ENCODE measurements around the gene SMAD3. TPM values are rescaled to one million over a fixed set of nuclear protein-coding genes. Genes with fewer than 3 reads are reported as not detected.

Gene SMAD3
- total RNA-seq, 1 donor from 2014 or later: 18.4 TPM

DNA sequence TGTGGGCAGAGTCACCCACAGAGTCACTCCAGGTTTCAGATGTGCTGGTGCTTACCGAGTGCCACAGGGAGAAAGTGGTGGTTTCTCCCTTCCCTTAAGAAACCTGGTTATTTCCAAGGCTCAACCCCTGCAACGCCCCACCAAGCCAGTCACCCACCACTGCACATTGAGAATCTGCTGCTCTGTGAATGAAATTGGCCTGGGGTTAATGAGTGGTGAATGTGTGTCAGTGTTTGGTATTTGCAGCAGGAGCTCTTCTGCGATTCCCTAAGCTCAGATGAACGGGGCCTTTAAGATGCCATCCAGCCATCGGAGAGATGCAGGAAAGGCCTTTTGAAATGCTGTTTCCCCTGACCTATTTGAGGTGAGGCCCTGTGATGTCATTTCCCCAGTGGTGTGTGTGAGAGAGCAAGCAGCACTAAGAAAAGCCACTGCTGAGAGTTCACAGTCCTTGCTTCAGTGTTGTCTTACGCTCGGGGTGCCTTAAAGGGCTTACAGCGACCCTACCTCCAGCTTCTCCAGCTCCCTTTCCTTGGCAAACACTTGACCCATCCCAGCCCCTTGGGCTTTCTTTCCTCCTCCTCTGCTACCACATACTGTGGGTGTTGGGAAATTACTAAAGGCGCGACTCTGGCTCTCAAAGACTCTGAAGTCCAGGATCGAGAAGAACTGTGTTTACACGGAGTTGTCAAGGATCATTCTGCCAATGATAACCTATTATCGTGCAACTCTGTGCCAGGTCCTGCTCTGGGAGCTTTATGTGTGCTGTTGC, 68.9 kb downstream of the SMAD3 start:
- DNase-seq (ENCODE audit: low spot score): peak; percentile 75
- intact Hi-C loops (cut with DNase I): no loop called here

DNA sequence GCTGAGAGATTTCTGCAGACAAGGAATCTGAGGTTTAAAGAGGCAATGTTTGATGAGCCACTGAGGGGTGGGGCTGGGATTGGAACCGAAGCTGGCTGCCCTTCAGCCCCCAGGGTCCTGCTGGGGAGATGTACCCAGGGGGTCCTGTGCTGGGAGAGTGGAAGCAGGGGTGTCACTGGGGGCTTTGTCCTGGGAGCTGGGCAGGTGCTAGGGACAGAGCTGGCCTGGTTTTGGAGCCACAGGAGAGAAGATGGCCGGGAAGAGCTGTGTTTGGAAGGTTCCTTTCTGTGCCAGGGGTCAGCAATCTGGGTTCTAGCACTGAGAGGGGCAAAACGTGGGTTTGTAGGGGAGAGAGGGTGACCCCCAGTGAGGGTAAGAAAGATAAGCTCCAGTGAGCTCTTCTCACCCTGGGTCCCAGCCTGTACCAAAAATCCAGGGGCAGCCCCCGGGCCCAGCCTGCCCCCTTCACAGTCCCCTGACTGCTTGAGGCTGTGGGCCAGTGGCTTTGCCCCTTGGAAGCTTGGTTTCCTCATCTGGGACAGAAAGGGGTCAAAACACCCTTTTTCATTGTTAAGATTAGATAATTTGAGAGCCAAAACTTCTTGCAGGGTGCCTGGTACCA, 69.6 kb downstream of the SMAD3 start:
- intact Hi-C loops (cut with DNase I): no loop called here
- peak; percentile 64 for DNase-seq (ENCODE audit: low spot score)

GRCh38 chr15:67135494-67135893, 70.1 kb downstream of the SMAD3 start:
- intact Hi-C loops (cut with DNase I): no loop called here
- DNase-seq (ENCODE audit: low spot score): no peak

GRCh38 chr15:67136802-67137201, 71.4 kb downstream of the SMAD3 start:
- intact Hi-C loops (cut with DNase I): no loop called here

GRCh38 chr15:67137319-67137718, 71.9 kb downstream of the SMAD3 start:
- intact Hi-C loops (cut with DNase I): no loop called here
- DNase-seq (ENCODE audit: low spot score): no peak

More at GRCh38 chr15:67136802-67137201, 71.4 kb downstream of the SMAD3 start:
- peak; percentile 15 for DNase-seq (ENCODE audit: low spot score)

DNA sequence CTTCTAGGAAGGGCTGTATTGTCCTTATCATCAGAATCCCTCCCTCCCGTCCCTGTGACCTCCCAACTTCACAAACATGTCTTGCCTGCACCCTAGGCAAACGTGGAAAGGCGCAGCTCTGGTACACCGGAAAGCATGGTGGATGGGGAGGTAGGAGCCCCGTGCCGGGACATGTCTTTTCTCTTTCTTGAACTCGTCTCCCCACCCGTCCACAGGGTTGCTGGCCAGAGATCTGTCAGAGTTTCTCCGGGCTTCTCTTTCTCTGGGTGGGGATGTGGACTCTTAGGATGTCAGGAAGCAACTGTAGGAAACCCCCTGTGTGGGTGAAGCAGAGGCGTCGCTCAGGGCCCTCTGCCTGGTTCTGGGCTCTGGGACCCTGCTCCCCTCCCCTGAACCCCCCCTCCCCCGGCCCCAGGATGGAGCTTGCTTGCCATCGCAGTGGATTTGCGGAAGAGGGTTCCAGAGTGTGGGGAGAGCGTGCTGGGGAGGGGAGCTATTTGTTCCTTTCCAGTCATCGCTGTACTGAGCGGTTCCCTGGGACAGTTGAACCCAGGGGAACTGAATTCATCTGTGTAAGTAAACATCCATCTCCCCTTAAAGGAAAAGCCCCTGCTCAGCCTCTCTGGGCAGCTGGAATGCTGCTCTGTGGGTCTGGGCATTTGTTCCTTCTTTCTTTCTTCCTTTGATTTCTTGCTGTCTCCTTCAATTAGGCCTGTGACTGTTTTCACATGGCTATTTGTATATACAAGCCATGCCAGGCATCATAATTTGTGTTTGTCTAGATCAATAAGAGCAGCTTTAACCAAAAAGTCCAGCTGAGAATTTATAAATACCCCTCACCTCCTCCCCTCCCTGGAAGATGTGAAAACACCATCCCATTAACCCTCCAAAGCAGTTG, 72.8 kb downstream of the SMAD3 start:
- DNase-seq (ENCODE audit: low spot score): peak; percentile 73
- intact Hi-C loops (cut with DNase I): no loop called here

DNA sequence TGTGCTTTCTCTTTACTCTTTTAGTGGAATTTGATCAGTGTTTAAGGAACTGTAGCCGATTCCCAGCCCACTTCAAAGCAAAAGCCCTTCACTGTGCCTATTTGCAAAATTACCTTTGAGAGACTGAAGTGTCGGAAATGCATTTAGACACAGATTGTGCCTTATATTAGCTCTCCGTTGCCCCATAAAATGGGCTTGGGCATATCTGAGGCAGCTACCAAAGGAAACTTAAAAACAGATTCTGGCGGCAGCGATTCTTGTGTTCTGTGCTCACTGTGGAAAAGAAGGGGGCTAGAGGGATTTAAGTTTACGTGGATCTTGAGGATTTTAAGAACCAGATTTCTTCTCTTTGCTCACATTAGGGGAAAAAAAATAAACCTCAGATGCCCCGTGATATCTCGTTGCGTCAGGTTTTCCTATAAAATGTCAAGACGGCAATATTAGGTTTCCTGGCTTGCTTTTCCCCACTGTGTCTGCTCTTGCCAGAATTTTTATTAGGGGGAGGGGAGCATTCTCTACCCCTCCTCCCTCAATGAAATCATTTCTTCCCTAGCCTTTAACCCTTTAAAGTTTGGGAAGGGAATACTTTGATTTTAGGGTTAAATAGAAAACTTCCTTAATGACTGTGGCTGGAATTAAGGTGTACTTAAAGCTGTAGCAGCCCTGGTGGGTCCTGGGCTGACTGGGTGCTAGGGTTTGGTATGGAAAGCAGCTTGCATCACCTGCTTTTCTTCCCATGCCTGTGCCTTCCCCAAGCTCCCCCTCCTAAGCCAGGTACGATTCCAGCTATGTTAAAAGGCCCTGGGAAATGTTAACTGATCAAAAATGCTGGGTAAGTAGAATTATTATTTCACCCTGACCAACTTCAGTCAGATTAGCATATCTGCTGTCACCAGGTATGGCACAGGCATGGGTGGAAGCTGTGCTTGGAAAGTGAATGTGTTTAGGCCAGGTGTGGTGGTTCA, 73.8 kb downstream of the SMAD3 start:
- intact Hi-C loops (cut with DNase I): no loop called here

DNA sequence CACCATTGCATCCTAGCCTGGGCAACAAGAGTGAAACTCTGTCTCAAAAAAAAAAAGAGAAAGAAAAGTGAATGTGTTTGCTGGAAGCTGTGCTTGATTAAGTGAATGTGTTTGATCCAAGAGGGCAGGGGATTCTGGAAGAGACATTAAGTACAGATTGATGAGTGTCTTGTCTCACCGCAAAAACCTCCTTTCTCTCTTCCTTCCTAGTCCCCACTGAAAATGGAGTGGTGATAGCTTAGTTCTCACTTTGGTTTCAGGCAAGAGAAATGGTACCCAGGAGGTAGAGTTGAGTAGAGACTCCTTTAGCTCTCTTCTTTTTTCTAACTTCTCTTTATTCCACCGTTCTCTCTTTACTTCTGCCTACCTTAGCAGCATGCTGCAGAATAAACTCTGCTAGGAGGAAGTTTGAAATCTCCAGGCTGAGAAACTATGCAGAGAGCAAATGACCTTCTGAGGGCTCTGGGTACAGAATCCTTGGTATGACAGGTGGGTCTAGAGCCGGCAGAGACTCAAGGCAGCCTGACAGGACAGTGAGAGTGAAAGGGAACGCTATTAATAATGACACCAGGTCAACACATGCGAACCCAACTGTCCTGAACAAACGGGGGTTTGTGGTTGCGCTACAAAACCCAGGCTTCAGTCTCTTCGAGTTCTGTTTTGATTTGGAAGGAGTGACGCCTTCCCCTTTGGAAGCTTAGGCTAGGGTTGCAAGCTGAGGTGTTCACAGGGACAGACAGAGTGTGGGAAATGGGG, 74.9 kb downstream of the SMAD3 start:
- intact Hi-C loops (cut with DNase I): no loop called here
- no peak for DNase-seq (ENCODE audit: low spot score)

More for the DNA sequence above, 73.8 kb downstream of the SMAD3 start:
- peak; percentile 29 for DNase-seq (ENCODE audit: low spot score)

- DNase-seq (ENCODE audit: low spot score): peak; percentile 12
- intact Hi-C loops (cut with DNase I): no loop called here
Observed at GRCh38 chr15:67142092-67142766, 76.8 kb downstream of the SMAD3 start.

DNA sequence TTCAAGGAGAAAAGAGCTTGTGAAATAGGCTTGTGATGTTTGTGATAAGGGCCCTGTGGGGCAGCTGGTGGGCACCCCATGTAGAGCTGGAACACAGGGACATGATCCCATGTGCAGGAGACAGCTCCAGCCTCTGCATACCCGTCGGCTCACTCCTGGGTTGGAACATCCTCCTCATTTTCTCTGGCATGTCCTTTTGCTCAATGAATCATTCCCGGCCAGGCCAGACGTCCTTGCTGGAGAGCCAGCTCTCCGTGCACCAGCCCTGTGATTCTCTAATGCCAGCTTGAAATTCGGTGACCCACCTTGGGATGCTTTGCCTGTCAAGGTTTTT, 77.3 kb downstream of the SMAD3 start:
- peak; percentile 59 for DNase-seq (ENCODE audit: low spot score)
- intact Hi-C loops (cut with DNase I): no loop called here

GRCh38 chr15:67143646-67144045, 78.2 kb downstream of the SMAD3 start:
- intact Hi-C loops (cut with DNase I): no loop called here
- peak; percentile 65 for DNase-seq (ENCODE audit: low spot score)

DNA sequence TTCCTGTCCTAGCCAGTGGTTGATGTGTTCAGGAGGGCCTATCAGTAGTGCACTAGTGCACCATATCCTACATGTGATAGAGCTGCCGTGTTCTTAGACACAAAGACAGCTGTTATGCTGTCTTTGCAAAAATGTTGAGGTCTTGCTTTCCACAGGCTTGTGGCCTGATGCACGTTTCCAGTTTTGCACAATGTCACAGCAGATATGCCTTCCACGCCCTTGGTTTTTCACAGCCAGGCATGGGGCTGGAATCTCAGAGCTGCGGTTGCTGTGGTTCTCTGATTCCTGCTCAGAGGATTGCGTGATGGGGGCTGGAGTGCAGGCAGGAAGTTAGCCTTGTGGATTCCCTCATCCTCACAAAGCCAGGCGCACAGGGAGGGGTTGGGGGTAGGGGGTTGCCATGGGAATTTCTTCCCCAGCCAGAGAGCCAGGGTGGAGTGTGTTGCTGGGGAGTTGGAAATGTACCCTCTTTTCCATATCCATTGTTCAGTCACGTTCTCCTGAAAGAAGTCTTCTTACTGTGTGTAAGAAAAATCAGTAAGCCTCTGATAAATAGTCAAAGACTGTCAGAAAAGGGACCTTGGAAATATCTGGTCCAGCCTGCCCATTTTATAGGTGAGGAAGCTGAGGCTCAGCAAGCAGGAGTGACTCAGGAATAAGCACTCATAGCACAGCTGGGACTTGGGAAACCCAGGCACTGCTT, 79.4 kb downstream of the SMAD3 start:
- DNase-seq (ENCODE audit: low spot score): peak; percentile 55
- intact Hi-C loops (cut with DNase I): no loop called here

- intact Hi-C loops (cut with DNase I): no loop called here
- DNase-seq (ENCODE audit: low spot score): no peak
Observed at GRCh38 chr15:67145312-67145610, 79.9 kb downstream of the SMAD3 start.

- intact Hi-C loops (cut with DNase I): loop anchor here (2.0 kb wide), 1 partner anchor 25 kb away; no protein-coding TSS in a partner anchor
Observed at GRCh38 chr15:67145710-67146109, 80.3 kb downstream of the SMAD3 start.

GRCh38 chr15:67146234-67146633, 80.8 kb downstream of the SMAD3 start:
- DNase-seq (ENCODE audit: low spot score): peak; percentile 73
- intact Hi-C loops (cut with DNase I): loop anchor here (2.0 kb wide), 1 partner anchor 25 kb away; no protein-coding TSS in a partner anchor

More at GRCh38 chr15:67145710-67146109, 80.3 kb downstream of the SMAD3 start:
- DNase-seq (ENCODE audit: low spot score): peak; percentile 31

GRCh38 chr15:67146875-67147381, 81.5 kb downstream of the SMAD3 start:
- DNase-seq (ENCODE audit: low spot score): peak; percentile 77
- intact Hi-C loops (cut with DNase I): loop anchor here (2.0 kb wide), 1 partner anchor 26 kb away; no protein-coding TSS in a partner anchor

DNA sequence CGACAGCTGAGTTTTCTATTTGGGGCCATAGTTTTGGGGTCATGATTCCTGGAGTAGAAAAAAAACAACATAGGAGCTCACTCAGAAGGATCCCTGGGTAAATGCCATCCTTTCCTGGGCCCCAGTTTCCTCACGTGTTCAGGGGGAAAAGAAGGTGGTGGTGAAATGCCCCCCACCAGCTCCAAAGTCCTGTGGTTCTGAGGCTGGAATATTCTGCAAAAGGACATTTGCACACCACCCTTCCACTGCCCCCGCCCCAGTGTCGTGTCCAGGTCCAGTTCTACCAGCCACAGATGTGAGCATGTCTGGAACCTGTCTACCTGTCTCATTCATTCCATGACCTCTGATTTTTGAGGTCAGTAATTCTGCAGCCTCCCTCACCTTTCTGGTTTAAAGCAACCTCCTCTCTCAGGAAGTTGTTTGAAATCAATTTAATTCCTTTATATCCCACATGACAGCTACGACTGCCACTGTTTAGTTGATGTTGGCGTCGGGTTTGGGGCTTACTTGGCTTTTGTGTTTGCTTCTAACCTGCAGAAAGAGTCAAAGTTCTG, 82.1 kb downstream of the SMAD3 start:
- intact Hi-C loops (cut with DNase I): loop anchor here (2.0 kb wide), 1 partner anchor 27 kb away; no protein-coding TSS in a partner anchor
- peak; percentile 19 for DNase-seq (ENCODE audit: low spot score)
